Measurements from ENCODE around the gene PRMT3. TPM values are rescaled to one million over a fixed set of nuclear protein-coding genes. Genes with fewer than 3 reads are reported as not detected.

The PRMT3 gene
- total and polyA plus RNA-seq, 2 of the 13 experiments (the other 11 are each of a cell fraction or from before 2014, with no cell fraction given) = 9.1 to 27.7 TPM

DNA sequence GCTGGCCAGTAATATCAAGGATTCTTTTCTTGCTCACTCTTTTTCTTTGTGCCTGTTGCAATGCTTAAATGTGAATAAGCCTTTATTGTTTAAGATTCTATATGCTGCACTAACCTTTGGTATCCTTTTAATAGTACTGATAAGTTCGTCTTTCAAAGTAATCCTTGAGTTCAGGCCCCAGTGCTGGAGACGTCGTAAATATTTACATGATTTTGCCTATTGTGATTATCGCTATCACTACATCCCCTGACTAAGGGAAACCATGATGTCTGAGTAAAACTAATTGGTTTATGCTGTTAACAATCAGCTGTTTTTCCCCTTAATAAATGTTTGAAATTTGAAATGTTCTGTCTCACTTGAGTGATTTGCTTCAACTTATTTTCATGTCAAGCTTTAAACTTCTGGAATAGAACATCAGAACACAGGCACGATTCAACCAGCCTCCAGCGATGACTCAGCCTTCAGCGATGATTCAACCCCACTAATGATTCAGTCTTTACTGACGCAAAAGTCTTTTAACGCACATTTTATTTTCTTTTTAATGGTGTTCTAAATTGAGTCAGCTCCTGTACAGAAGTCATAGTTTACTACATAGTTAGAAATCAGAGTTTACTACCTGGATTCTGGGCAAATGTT is 20.1 kb upstream of the PRMT3 start:
- no TSS peak for BruUV-seq (replicated peaks)
- DNase-seq (ENCODE audit: low spot score) (peak; percentile 24), FAIRE-seq (peak; percentile 34), ATAC-seq (peak; percentile 32; the same call in 1 of the 3 replicates)
- Histone ChIP-seq H3K9ac (ENCODE audit: insufficient read depth, low read depth, low read length) (no peak overlapping the region), H3K36me3 (replicated peaks in 1 of 2; ENCODE audit: control insufficient read depth in 1 of 2, insufficient read depth in 2 of 2, low read length in 2 of 2) (no peaks in the 10 kb centered on the region), H2AFZ (ENCODE audit: low read length) (no peak overlapping the region), H4K20me1 (ENCODE audit: insufficient read depth, low read length) (no peaks in the 10 kb centered on the region), H3K4me2 (ENCODE audit: low read depth, low read length) (peak overlapping the region; percentile 22), H3K79me2 (ENCODE audit: insufficient read depth, low read length) (no peaks in the 10 kb centered on the region), H3K9me3 (ENCODE audit: low read length) (no peaks in the 10 kb centered on the region), H3K4me1 (ENCODE audit: insufficient read depth, low read length) (peaks cover 12% of the 10 kb centered on the region), H3K4me3 (replicated peaks in 1 of 3; ENCODE audit: insufficient read depth in 1 of 3, low read depth in 2 of 3, low read length in 3 of 3) (no peak overlapping the region), H3K27ac (ENCODE audit: extremely low read length, insufficient read depth, low read length) (no peak overlapping the region), H3K27me3 (ENCODE audit: control insufficient read depth in 1 of 2, insufficient read depth in 2 of 2, low read length in 2 of 2) (no peaks in the 10 kb centered on the region; a peak in 2 of 5 replicates)
- in situ Hi-C loops (cut with HindIII; ENCODE audit: extremely low pct_ligation_motif_present, low pct_unique_long_range_greater_than_20kb) = no loop called here
- 6% methylated on average over 9 of the region's 9 CpGs for WGBS (ENCODE audit: low lambda C conversion rate)
- CTCF ChIA-PET (ENCODE audit: low intra/inter-chr PET ratio, low total read pairs) = no interaction called here
- POLR2A ChIA-PET = no interaction called here
- intact Hi-C loops (cut with micrococcal nuclease; ENCODE audit: unreplicated experiment) = no loop called here
- peak; percentile 94 for TF ChIP-seq FOSL2 (CRISPR knock-in tag; IDR thresholded peaks at IDR 0.05)
- TF ChIP-seq CSRNP1 (CRISPR knock-in tag; IDR thresholded peaks at IDR 0.05) = no peak
- no peak for TF ChIP-seq CAMTA2 (CRISPR knock-in tag; IDR thresholded peaks at IDR 0.05; ENCODE audit: borderline replicate concordance)
- peak; percentile 26; the same call in 1 of the 2 replicates for TF ChIP-seq NFE2L2 (IDR thresholded peaks at IDR 0.05; ENCODE audit: low read length)
- 0 out of 2 replicates have a peak, but pooled peaks have one; percentile 19 for TF ChIP-seq FOSL1 (CRISPR knock-in tag; IDR thresholded peaks at IDR 0.05; ENCODE audit: borderline replicate concordance)

GRCh38 chr11:20368438-20368837 is 19.1 kb upstream of the PRMT3 start:
- CTCF ChIA-PET (ENCODE audit: low intra/inter-chr PET ratio, low total read pairs) = no interaction called here
- Histone ChIP-seq H3K4me3 (replicated peaks in 1 of 3; ENCODE audit: insufficient read depth in 1 of 3, low read depth in 2 of 3, low read length in 3 of 3) (no peak overlapping the region), H2AFZ (ENCODE audit: low read length) (no peak overlapping the region), H3K27me3 (ENCODE audit: control insufficient read depth in 1 of 2, insufficient read depth in 2 of 2, low read length in 2 of 2) (no peaks in the 10 kb centered on the region; a peak in 2 of 5 replicates), H3K79me2 (ENCODE audit: insufficient read depth, low read length) (no peaks in the 10 kb centered on the region), H3K9ac (ENCODE audit: insufficient read depth, low read depth, low read length) (no peak overlapping the region), H4K20me1 (ENCODE audit: insufficient read depth, low read length) (no peaks in the 10 kb centered on the region), H3K27ac (ENCODE audit: extremely low read length, insufficient read depth, low read length) (no peak overlapping the region), H3K4me2 (ENCODE audit: low read depth, low read length) (no peak overlapping the region), H3K36me3 (replicated peaks in 1 of 2; ENCODE audit: control insufficient read depth in 1 of 2, insufficient read depth in 2 of 2, low read length in 2 of 2) (no peaks in the 10 kb centered on the region), H3K4me1 (ENCODE audit: insufficient read depth, low read length) (peaks cover 12% of the 10 kb centered on the region), H3K9me3 (ENCODE audit: low read length) (no peaks in the 10 kb centered on the region)
- FAIRE-seq (no peak), DNase-seq (ENCODE audit: low spot score) (no peak), ATAC-seq (no peak)
- in situ Hi-C loops (cut with HindIII; ENCODE audit: extremely low pct_ligation_motif_present, low pct_unique_long_range_greater_than_20kb) (no loop called here), intact Hi-C loops (cut with micrococcal nuclease; ENCODE audit: unreplicated experiment) (no loop called here)
- BruUV-seq (replicated peaks) = no TSS peak
- POLR2A ChIA-PET = no interaction called here
- no peak for TF ChIP-seq GLMP (CRISPR knock-in tag; IDR thresholded peaks at IDR 0.05; ENCODE audit: borderline replicate concordance)
- peak; percentile 59 for TF ChIP-seq MAFF (IDR thresholded peaks at IDR 0.05; ENCODE audit: low read depth, low read length)
- TF ChIP-seq ZNF337 (CRISPR knock-in tag; IDR thresholded peaks at IDR 0.05; ENCODE audit: borderline replicate concordance, low read depth) = no peak
- TF ChIP-seq, protein P1, sequence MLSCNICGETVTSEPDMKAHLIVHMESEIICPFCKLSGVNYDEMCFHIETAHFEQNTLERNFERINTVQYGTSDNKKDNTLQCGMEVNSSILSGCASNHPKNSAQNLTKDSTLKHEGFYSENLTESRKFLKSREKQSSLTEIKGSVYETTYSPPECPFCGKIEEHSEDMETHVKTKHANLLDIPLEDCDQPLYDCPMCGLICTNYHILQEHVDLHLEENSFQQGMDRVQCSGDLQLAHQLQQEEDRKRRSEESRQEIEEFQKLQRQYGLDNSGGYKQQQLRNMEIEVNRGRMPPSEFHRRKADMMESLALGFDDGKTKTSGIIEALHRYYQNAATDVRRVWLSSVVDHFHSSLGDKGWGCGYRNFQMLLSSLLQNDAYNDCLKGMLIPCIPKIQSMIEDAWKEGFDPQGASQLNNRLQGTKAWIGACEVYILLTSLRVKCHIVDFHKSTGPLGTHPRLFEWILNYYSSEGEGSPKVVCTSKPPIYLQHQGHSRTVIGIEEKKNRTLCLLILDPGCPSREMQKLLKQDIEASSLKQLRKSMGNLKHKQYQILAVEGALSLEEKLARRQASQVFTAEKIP (CRISPR knock-in tag; IDR thresholded peaks at IDR 0.05; ENCODE audit: borderline replicate concordance) = no peak
- no peak for TF ChIP-seq ZBTB7B (CRISPR knock-in tag; IDR thresholded peaks at IDR 0.05)
- TF ChIP-seq, protein P2, sequence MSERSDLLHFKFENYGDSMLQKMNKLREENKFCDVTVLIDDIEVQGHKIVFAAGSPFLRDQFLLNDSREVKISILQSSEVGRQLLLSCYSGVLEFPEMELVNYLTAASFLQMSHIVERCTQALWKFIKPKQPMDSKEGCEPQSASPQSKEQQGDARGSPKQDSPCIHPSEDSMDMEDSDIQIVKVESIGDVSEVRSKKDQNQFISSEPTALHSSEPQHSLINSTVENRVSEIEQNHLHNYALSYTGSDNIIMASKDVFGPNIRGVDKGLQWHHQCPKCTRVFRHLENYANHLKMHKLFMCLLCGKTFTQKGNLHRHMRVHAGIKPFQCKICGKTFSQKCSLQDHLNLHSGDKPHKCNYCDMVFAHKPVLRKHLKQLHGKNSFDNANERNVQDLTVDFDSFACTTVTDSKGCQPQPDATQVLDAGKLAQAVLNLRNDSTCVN (CRISPR knock-in tag; IDR thresholded peaks at IDR 0.05; ENCODE audit: borderline replicate concordance) = no peak
- TF ChIP-seq MAFK (conservative IDR thresholded peaks at IDR 0.05 in 1 of 2, IDR thresholded peaks at IDR 0.05 in 1 of 2; ENCODE audit: low read length in 2 of 2) = peak; percentile 24 to 53; a peak in 3 of 4 replicates
